Adipocyte (in vitro differentiated cells): ENCODE data around the gene GOLGA6L7.
"Not testable (repeated sequence)": the region's sequence is repeated elsewhere in the genome, so short reads cannot be mapped to it uniquely, and the experiment has no call there.

ENCODE experiments used
- DNase-seq: peaks from one replicate; pipeline ENCODE4 v3.0.0-alpha.2; 2015; ENCODE audit warnings: low read depth
- H3K27me3 ChIP-seq: replicated peaks from 2 replicates; pipeline ENCODE4 v1.7.0; 2013; ENCODE audit warnings: mild to moderate bottlenecking, low read length, moderate library complexity; ENCODE audit not compliant: control insufficient read depth, insufficient read depth
- H3K36me3 ChIP-seq: 2 replicates; pipeline ENCODE4 v1.7.0; 2013; ENCODE audit warnings: low read length, mild to moderate bottlenecking, moderate library complexity; ENCODE audit not compliant: control insufficient read depth, insufficient read depth, severe bottlenecking
- H3K4me1 ChIP-seq: 2 replicates; pipeline ENCODE4 v1.7.0; 2013; ENCODE audit warnings: mild to moderate bottlenecking, low read length, moderate library complexity; ENCODE audit not compliant: control insufficient read depth, insufficient read depth
- H3K4me3 ChIP-seq: 2 replicates; pipeline ENCODE4 v1.7.0; 2013; ENCODE audit warnings: mild to moderate bottlenecking, low read length, moderate library complexity
- H3K9ac ChIP-seq: 2 replicates; pipeline ENCODE4 v1.7.0; 2013; ENCODE audit warnings: mild to moderate bottlenecking, low read length, moderate library complexity
- H3K9me3 ChIP-seq: 2 replicates; pipeline ENCODE4 v1.7.0; 2013; ENCODE audit warnings: mild to moderate bottlenecking, low read length, moderate library complexity; ENCODE audit not compliant: control insufficient read depth

The GOLGA6L7 gene

GRCh38 chr15:28889871-28890270 lies 41.4 kb upstream of the GOLGA6L7 start:
- not testable (repeated sequence) for H3K4me3 ChIP-seq, H3K9me3 ChIP-seq, H3K36me3 ChIP-seq, DNase-seq, H3K4me1 ChIP-seq, H3K9ac ChIP-seq
- H3K27me3 ChIP-seq = peaks cover 22% of the 10 kb centered on the region

GRCh38 chr15:28889346-28889745 lies 40.9 kb upstream of the GOLGA6L7 start:
- DNase-seq = no peak
- Histone ChIP-seq H3K36me3 (no peaks in the 10 kb centered on the region), H3K4me3 (no peak overlapping the region), H3K4me1 (no peaks in the 10 kb centered on the region), H3K9me3 (no peaks in the 10 kb centered on the region), H3K27me3 (peaks cover 27% of the 10 kb centered on the region), H3K9ac (no peak overlapping the region)

GRCh38 chr15:28888900-28889299 lies 40.5 kb upstream of the GOLGA6L7 start:
- Histone ChIP-seq H3K4me1 (no peaks in the 10 kb centered on the region), H3K36me3 (no peaks in the 10 kb centered on the region), H3K9ac (no peak overlapping the region), H3K9me3 (no peaks in the 10 kb centered on the region), H3K4me3 (no peak overlapping the region), H3K27me3 (peaks cover 27% of the 10 kb centered on the region)
- no peak for DNase-seq

GRCh38 chr15:28888302-28888894 lies 40.0 kb upstream of the GOLGA6L7 start:
- Histone ChIP-seq H3K9ac (no peak overlapping the region), H3K27me3 (peaks cover 27% of the 10 kb centered on the region), H3K4me3 (no peak overlapping the region), H3K9me3 (no peaks in the 10 kb centered on the region), H3K4me1 (no peaks in the 10 kb centered on the region), H3K36me3 (no peaks in the 10 kb centered on the region)
- DNase-seq = no peak

DNA sequence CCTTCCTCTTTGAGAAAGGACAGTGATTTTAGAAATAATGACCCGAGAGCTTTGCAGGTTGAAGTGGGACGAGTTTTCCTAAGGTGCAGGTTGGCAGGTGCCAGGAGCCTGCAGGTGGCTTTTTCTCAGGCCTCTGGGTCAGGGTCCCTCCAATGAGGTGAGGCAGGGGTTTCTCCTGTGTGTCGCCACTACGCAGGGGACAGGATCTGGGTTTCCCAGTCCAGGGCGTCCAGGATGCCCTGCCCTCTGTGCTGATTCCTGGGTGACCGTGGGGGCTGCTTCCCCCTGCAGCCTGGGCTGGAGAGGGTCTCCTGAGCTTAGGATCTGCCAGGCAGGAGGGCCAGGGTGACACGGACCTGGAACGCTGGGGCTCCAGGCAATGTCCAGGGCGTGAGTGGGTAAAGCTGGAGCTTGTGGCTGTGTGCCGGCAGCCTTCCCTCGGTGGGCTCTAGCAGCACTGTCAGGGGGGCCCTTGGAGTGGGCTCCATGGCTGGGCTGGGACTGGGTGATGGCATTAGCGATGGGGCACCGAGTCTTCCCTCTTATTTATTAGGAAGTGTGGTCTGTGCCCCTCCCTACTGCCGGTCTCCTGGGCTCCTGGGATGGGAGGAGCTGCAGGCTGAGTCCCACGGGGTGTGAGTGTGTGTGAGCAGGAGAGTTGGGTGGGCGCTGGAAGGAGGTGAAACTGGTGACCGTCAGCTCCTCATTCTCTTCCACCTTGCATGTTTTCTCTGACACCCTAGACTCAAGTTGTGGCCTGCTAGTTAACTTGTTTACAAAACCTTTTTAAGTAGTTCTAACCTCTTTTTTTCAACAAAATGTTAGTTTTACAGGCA lies 39.1 kb upstream of the GOLGA6L7 start:
- H3K4me3 ChIP-seq = no peak overlapping the region
- no peaks in the 10 kb centered on the region for H3K9me3 ChIP-seq

GRCh38 chr15:28886431-28887338 lies 38.2 kb upstream of the GOLGA6L7 start:
- Histone ChIP-seq H3K4me1 (no peaks in the 10 kb centered on the region), H3K9me3 (no peaks in the 10 kb centered on the region), H3K36me3 (no peaks in the 10 kb centered on the region), H3K27me3 (peaks cover 27% of the 10 kb centered on the region), H3K9ac (peak overlapping the region; percentile 20), H3K4me3 (no peak overlapping the region)
- peak; percentile 52 for DNase-seq

More for the DNA sequence above, 39.1 kb upstream of the GOLGA6L7 start:
- no peak overlapping the region for H3K9ac ChIP-seq
- H3K36me3 ChIP-seq = no peaks in the 10 kb centered on the region
- no peaks in the 10 kb centered on the region for H3K4me1 ChIP-seq
- no peak for DNase-seq
- peaks cover 27% of the 10 kb centered on the region for H3K27me3 ChIP-seq

DNA sequence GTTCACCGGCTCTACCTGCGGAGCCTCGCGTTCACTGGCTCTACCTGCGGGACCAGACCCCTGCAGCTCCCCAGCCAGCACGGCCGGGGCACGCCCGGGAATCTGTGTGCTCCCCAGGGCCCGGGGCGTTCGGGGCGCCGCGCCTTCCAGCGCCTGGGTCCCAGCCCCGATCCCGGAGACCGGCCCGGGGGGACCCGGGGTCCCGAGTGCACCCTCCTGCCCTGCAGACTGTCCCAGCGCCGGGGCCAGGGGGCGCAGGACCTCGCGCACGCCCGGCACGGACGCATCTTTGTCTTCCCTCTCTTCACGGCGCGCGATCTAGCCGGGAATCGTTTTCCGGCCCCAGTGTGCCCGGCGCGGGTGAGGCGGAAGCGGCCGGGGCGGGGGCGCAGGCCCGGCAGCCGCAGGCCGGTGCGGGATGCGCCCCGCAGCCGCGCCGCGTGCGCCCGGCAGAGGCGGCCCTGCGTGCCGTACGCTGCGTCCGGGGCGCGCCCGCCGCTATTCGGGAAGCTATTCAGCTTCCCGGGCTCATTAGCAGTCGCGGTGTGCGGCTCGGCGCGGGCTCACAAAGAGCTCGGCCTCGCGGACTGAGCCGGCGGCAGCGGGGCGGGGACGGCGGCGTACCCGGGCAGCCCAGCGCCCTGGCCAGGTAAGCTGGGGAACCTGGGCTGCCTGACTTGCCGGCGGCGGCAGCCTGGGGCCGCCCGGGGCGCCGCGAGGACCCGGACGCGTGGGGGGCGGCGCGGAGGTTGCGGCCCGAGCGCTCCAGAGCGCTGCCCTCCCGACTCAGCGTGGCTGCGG lies 37.4 kb upstream of the GOLGA6L7 start, which contains the start of gene APBA2:
Gene APBA2 (plus strand): TSS at position 345 of the 801 bp plus-strand sequence. CDS start 167,911 bp downstream, outside the sequence.
- DNase-seq = peak; percentile 70
- no peaks in the 10 kb centered on the region for H3K9me3 ChIP-seq

GRCh38 chr15:28885128-28885629 lies 36.7 kb upstream of the GOLGA6L7 start:
- H3K27me3 ChIP-seq = peaks cover 27% of the 10 kb centered on the region
- no peaks in the 10 kb centered on the region for H3K9me3 ChIP-seq
- DNase-seq = no peak
- peak overlapping the region; percentile 20 for H3K9ac ChIP-seq
- H3K36me3 ChIP-seq = no peaks in the 10 kb centered on the region
- no peaks in the 10 kb centered on the region for H3K4me1 ChIP-seq
- peak overlapping the region; percentile 62 for H3K4me3 ChIP-seq

More for the DNA sequence above, 37.4 kb upstream of the GOLGA6L7 start, which contains the start of gene APBA2:
- Histone ChIP-seq H3K9ac (peak within 1 kb of the TSS; percentile 20), H3K4me1 (no peaks in the 10 kb centered on the region), H3K4me3 (peak within 1 kb of the TSS; percentile 62), H3K27me3 (peaks cover 27% of the 10 kb centered on the region), H3K36me3 (no peaks in the 10 kb centered on the region)

DNA sequence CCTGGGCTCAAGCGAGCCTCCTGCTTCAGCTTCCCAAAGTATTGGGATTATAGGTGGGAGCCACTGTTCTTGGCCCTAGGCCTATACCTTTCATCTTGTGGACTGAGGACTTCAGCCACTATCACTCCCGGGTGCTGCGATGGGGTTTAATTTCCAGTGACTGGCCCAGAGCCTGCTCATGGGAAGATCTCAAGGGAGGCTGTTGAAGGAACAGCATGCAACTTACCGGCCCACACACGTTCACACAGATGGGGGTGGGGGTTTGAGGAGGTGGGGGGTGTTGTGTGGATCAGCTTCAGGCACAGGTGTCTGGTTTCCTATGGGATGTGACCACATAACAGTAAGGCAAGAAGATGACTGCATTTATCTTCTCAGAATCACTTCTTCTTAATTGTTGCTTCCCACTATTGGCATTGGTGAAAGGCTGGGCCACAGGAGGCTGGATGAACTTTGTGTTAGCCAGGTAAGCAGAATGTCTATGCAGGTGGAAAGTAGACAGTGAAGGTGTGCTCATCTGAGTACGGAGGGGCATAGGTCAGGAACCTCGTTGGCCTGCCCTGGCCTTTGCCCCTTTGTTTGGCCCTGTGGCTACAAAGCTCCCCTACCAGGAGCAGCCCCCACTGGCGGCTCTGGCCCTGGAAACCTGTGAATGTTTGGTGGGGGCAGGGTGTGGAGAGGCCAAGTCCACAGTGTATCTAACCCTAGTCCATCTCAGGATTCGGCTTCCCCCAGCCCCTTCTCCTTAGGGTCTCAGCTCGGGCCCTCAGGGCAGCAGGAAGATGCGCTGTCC lies 35.9 kb upstream of the GOLGA6L7 start:
- peaks cover 28% of the 10 kb centered on the region for H3K27me3 ChIP-seq
- H3K4me1 ChIP-seq = no peaks in the 10 kb centered on the region
- no peaks in the 10 kb centered on the region for H3K9me3 ChIP-seq
- no peak for DNase-seq
- no peak overlapping the region for H3K4me3 ChIP-seq
- no peaks in the 10 kb centered on the region for H3K36me3 ChIP-seq
- H3K9ac ChIP-seq = no peak overlapping the region

GRCh38 chr15:28881600-28881999 lies 33.2 kb upstream of the GOLGA6L7 start:
- Histone ChIP-seq H3K9ac (no peak overlapping the region), H3K4me3 (no peak overlapping the region), H3K27me3 (peaks cover 18% of the 10 kb centered on the region), H3K9me3 (no peaks in the 10 kb centered on the region), H3K36me3 (no peaks in the 10 kb centered on the region), H3K4me1 (no peaks in the 10 kb centered on the region)
- DNase-seq = no peak
